Measurements from ENCODE around the gene LTBP3.

The LTBP3 gene

DNA sequence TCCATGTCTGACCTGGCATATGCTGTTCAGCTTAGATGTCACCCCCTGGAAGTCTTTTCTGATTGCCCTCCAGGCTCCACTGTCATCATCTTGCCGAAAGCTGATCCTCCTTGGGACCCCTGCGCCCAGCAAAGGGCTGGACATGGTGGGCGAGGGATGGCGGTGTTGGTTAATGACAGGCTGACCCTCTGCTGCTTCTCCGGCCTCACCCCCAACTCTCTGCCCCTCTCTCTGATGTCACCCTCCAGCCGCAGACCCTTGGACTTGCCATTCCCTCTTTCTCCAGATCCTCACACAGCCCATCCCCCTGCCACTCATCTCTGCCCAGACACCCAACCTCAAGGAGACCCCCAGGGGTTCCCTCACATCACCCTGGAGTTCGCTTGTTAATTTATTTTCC is 20.0 kb upstream of the LTBP3 start:
- Mint-ChIP-seq H3K9me3 (no peaks in the 10 kb centered on the region), H3K4me3 (peak overlapping the region; percentile 85), H3K4me1 (peaks cover 56% of the 10 kb centered on the region), H3K27ac (peak overlapping the region; percentile 69), H3K27me3 (no peaks in the 10 kb centered on the region), H3K36me3 (peaks cover 50% of the 10 kb centered on the region)
- no peak for ATAC-seq

DNA sequence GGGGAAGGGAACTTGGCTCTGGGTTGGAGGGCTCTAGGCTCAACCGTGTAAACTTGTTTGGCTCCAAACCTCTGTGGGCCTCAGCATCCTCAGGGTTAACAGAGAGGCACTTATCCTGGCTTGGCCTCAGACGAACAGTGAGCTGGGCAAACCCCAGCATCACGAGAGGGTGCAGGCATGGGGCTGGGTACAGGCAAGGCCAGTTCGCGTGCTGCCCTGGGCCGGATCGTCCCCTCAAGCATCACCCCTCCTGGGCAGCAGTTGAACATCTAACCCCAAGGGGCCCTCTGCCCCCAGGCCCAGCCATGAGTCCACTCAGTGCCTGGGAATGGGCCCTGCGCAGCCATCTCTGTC is 19.6 kb upstream of the LTBP3 start:
- H3K4me1 Mint-ChIP-seq, result peaks cover 56% of the 10 kb centered on the region
- no peak for ATAC-seq
- H3K36me3 Mint-ChIP-seq, result peaks cover 46% of the 10 kb centered on the region
- no peaks in the 10 kb centered on the region for H3K27me3 Mint-ChIP-seq
- H3K9me3 Mint-ChIP-seq, result no peaks in the 10 kb centered on the region
- peak overlapping the region; percentile 85 for H3K4me3 Mint-ChIP-seq
- peak overlapping the region; percentile 69 for H3K27ac Mint-ChIP-seq

DNA sequence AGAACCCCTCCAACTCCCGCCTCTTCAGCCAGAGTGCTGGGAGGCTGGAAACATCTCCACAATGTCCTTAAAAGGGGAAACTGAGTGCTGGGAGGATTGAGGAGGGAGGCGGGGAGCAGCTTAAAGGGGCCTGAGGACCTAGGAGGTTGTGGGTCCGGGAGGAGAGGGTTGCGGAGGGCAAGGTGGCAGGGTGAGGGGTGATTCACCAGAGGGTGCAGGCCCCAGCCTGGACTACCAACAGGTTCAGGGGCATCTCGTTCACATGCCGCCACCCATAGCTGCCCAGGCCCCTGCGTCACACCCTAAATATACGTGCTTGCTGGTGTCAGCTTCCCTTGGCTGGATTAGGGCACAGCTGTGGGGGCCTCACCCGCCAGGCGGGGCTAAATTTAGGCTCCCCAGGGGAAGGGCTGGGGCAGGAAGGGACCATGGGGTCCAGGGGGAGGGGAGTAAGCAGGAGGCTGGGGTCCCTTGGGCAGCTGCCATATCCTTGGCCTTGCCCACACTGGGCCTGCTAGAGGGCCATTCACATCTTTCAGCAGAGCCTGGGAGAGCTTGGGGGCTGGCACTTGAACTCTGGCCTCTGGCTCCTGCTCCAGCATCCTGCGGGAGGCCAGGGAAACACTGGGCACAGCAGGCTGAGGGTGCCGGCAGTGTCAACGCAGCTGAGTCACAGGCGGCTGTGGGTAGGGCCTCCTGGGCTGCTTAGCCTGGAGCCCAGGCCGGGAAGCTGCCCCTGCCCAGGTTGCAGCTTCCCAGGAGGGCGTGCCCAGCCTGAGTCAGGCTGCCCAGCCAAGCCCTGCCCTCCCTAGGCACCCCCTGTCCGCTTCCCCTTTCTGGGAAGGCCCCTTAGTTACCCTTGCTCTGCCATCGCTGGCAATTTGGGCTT is 19.0 kb upstream of the LTBP3 start:
- H3K9me3 Mint-ChIP-seq, result no peaks in the 10 kb centered on the region
- peak overlapping the region; percentile 85 for H3K4me3 Mint-ChIP-seq
- H3K27me3 Mint-ChIP-seq, result no peaks in the 10 kb centered on the region
- peak; percentile 10 for ATAC-seq
- H3K27ac Mint-ChIP-seq, result peak overlapping the region; percentile 69
- peaks cover 40% of the 10 kb centered on the region for H3K36me3 Mint-ChIP-seq
- peaks cover 54% of the 10 kb centered on the region for H3K4me1 Mint-ChIP-seq

DNA sequence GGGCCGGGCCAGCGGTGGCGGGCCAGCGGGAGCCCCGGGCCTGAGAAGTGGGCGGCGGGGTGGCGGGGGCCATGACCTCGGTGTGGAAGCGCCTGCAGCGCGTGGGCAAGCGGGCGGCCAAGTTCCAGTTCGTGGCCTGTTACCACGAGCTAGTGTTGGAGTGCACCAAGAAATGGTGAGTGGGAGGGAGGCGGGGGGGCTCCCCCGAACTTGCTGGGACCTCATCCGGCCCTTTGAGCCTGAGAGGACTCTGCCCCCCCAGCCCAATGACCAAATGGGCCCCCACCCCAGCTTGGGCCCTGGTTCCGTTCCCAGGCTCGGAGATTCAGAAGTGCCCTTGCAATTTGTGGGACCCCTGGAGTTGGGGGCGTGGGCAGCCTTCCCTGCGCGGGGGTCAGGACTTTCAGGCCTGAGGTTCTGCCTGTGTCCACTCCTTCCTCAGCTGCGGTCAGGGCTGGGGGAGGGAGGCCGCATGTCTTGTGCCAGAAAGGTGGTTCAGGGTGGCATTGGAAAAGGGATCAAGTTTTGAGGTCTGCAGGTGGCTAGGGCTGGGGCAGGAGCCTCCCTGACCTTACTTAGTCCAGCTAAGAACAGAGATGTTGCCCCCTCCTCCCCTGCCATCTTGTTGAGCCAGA is 18.2 kb upstream of the LTBP3 start:
- peak; percentile 0 for ATAC-seq
- H3K4me3 Mint-ChIP-seq, result peak overlapping the region; percentile 85
- peak overlapping the region; percentile 69 for H3K27ac Mint-ChIP-seq
- no peaks in the 10 kb centered on the region for H3K27me3 Mint-ChIP-seq
- peaks cover 32% of the 10 kb centered on the region for H3K36me3 Mint-ChIP-seq
- H3K9me3 Mint-ChIP-seq, result no peaks in the 10 kb centered on the region
- H3K4me1 Mint-ChIP-seq, result peaks cover 57% of the 10 kb centered on the region

DNA sequence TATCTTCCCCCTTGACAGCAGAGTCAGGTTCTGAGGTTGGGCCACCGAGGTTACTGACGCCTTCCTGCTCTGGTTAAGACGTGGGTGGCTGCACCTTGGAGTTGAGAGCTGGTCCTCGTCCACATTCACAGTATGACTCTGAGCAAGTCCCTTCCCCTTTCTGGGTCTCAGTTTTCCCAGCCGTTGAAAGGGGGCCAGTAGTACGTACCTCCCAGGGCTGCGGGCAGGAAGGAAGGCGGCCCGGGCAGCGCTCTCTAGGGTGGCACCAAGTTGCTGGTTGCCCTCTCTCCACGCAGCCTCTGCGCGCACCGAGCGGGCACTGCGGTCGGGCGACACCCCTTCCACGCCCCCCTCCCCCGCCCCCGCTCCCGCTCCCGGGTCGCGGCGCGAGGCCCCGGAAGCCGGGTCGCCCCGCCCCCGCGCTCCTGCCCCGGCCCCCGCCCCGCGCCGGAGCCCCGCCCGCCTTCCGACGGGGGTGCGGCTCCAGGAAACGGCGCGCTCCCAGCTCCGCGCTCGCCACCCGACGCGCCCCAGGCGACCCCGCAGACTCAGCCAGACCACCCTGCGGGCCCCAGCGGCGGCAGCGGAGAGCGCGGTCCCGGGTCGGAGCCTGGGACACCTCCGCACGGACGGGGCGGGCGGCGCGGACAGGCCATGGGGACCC is 17.5 kb upstream of the LTBP3 start, which contains the start of gene EHBP1L1:
EHBP1L1 (plus strand) TSS at position 486 of the 664 bp plus-strand sequence. CDS start 250 bp downstream, outside the sequence.
- Mint-ChIP-seq H3K4me3 (peak within 1 kb of the TSS; percentile 85), H3K36me3 (peaks cover 29% of the 10 kb centered on the region), H3K4me1 (peaks cover 64% of the 10 kb centered on the region), H3K27ac (peak within 1 kb of the TSS; percentile 69), H3K27me3 (no peaks in the 10 kb centered on the region), H3K9me3 (no peaks in the 10 kb centered on the region)
- ATAC-seq, result peak; percentile 56

DNA sequence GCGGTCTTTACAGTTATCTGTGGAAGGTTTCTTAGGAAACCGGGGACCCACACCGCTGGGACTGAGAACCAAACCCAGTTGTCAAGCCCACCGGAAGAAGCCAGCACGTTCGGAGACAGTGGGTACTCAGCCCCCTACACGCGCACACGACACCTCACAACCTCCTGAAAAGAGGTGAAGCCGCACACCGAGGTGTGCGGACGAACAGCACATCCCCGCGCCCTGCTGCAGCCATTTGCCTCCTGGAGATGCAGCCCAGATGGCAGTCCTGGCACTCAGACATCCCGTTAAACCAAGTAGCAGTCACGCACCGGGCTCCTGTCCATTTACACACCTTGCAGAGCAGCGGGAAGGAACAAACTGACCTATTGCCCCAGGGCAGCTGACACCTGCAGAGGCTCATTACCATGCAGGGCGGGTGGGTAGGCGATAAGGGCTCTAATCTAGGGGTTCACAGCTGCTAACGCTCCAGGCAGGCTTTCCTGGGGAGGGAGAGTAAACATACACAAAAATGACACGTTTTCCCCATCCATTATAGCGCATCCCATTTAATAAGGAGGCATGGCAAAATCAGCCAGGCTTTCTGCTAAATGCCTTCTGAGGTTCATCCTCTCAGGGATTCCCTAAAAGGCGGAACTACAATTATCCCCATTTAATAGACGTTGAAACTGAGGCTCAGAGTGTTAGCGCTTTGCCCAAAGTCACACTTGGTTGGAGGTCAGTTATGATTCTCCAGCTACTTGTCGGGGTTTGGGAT is 16.8 kb upstream of the LTBP3 start:
- Mint-ChIP-seq H3K36me3 (peaks cover 24% of the 10 kb centered on the region), H3K27me3 (no peaks in the 10 kb centered on the region), H3K4me3 (peak overlapping the region; percentile 82), H3K9me3 (no peaks in the 10 kb centered on the region), H3K27ac (peak overlapping the region; percentile 69), H3K4me1 (peaks cover 70% of the 10 kb centered on the region)
- ATAC-seq, result peak; percentile 0

DNA sequence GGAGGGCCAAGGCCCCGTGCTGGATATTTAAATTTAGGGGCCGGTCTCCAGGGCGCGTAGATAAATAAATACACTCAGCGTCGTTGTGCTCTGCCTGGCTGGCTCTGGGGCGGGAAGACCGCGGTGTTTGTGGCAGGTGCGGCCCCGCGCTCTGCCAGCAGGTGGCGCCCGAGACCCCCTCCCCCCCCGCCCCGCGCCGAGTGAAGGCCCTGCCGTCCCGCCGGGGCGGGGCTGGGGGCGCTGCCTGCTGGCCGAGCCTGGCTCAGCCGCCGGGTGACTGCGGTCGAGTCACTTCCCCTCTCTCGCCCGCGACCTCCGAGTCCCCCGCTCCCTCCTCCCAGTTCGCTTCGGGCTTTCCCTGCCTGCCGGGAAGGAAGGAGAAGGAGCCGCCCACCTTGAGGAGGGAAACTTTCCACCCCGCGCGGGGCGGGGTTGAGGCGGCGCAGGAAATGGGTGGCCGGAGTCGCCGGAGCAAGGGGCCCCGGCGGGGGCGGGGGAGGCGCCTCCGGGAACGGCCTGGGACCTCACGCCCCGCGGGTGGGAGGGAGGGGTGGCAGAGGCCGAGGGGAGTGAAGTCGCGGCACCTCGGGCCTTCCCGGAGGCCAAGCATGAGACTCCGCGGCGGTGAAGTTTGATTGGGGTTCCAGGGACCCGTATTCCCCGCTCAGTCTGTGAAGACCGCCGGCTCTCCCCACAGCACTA is 16.1 kb upstream of the LTBP3 start:
- Mint-ChIP-seq H3K4me3 (peak overlapping the region; percentile 90), H3K4me1 (peaks cover 72% of the 10 kb centered on the region), H3K27me3 (no peaks in the 10 kb centered on the region), H3K9me3 (no peaks in the 10 kb centered on the region), H3K27ac (peak overlapping the region; percentile 69), H3K36me3 (peaks cover 16% of the 10 kb centered on the region)
- ATAC-seq, result peak; percentile 59

DNA sequence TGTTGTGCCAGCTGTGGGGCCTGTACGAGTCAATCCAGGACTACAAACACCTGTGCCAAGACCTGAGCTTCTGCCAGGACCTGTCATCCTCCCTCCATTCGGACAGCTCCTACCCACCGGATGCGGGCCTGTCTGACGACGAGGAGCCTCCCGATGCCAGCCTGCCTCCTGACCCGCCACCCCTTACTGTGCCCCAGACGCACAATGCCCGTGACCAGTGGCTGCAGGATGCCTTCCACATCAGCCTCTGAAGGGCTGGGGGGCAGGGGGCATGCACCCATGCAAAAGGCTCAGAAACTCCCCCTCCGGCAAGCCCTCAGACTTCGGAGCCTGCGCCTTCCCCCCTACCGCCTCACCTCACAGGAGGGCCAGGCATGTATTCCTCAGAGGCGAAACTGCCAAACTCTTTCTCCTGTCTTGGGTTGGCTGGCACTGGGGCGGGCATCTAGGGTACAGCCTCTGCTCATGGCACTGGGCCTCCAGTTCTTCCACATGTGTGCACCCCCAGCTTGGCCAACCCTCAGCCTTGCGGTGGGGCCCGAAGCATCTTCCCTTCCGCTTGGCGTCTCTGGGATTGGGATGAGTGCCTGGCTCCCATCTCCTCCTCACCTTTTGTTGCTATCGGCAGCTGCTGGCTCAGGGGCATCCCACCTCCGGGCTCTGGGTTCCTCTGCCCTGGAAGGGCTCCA is 15.4 kb upstream of the LTBP3 start:
- peak overlapping the region; percentile 69 for H3K27ac Mint-ChIP-seq
- peaks cover 9% of the 10 kb centered on the region for H3K36me3 Mint-ChIP-seq
- no peaks in the 10 kb centered on the region for H3K9me3 Mint-ChIP-seq
- H3K27me3 Mint-ChIP-seq, result no peaks in the 10 kb centered on the region
- peaks cover 74% of the 10 kb centered on the region for H3K4me1 Mint-ChIP-seq
- peak overlapping the region; percentile 90 for H3K4me3 Mint-ChIP-seq
- ATAC-seq, result no peak

DNA sequence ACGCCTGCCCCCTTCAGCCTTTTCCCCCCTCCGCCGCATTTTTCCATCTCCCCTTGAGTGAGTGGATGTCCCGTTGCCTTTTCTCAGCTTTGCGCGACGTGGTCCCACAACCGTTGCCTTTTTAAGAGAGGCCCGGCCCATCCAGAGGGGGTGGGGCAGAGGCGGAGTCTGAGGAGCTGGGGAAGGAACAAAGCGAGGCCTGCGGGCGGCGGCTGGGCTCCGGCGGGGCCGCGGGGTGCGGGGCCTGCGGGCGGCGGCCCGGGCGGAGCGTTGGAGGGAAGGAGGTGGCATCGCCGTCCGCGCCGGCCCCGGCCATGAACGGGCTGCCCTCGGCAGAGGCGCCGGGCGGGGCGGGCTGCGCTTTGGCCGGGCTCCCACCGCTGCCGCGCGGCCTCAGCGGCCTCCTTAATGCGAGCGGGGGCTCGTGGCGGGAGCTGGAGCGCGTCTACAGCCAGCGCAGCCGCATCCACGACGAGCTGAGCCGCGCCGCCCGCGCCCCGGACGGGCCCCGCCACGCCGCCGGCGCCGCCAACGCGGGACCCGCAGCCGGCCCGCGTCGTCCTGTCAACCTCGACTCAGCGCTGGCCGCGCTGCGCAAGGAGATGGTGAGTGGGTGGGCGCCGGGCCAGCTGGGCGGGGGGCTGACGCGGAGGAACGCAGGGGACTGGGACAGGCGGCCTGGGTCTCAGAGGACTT is 14.3 kb upstream of the LTBP3 start, which contains the start of gene FAM89B:
FAM89B (plus strand) TSS at position 183 of the 696 bp plus-strand sequence; CDS start at position 315, 132 bp downstream.
- Mint-ChIP-seq H3K4me3 (peak within 1 kb of the TSS; percentile 92), H3K27ac (peak within 1 kb of the TSS; percentile 98), H3K4me1 (peaks cover 72% of the 10 kb centered on the region), H3K9me3 (no peaks in the 10 kb centered on the region), H3K27me3 (no peaks in the 10 kb centered on the region), H3K36me3 (peaks cover 9% of the 10 kb centered on the region)
- peak; percentile 39 for ATAC-seq

DNA sequence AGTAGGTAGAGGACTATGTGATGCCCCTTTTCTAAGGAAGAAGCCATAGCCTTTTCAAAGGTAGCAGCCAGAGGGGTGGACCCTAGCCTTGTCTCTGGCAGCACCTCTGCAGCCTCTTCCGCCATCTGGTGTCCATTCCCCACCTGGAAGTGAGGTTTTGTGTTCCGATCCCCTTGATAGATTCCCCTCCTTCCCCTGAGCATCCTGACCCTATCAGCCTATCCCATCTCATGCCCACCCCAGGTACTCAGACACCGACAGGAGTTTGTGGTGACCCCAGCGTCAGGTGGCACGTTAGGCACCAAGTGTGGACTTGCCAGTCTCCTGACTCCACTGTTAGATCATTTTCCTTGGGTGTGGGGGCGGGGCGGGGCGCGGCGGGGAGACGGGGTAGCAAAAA is 13.8 kb upstream of the LTBP3 start:
- Mint-ChIP-seq H3K4me1 (peaks cover 71% of the 10 kb centered on the region), H3K36me3 (peaks cover 9% of the 10 kb centered on the region), H3K27ac (peak overlapping the region; percentile 55), H3K9me3 (no peaks in the 10 kb centered on the region), H3K27me3 (no peaks in the 10 kb centered on the region), H3K4me3 (peak overlapping the region; percentile 92)
- no peak for ATAC-seq

DNA sequence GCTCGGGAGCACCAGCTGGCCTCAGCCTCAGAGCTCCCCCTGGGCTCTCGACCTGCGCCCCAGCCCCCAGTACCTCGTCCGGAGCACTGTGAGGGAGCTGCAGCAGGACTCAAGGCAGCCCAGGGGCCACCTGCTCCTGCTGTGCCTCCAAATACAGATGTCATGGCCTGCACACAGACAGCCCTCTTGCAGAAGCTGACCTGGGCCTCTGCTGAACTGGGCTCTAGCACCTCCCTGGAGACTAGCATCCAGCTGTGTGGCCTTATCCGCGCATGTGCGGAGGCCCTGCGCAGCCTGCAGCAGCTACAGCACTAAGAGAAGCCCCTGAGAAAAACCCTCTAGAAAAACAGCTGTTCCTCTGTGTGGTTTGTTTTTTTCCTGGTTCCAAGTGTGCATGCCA is 13.3 kb upstream of the LTBP3 start:
- H3K36me3 Mint-ChIP-seq, result peaks cover 9% of the 10 kb centered on the region
- peaks cover 71% of the 10 kb centered on the region for H3K4me1 Mint-ChIP-seq
- ATAC-seq, result no peak
- peak overlapping the region; percentile 98 for H3K27ac Mint-ChIP-seq
- no peaks in the 10 kb centered on the region for H3K27me3 Mint-ChIP-seq
- peak overlapping the region; percentile 92 for H3K4me3 Mint-ChIP-seq
- H3K9me3 Mint-ChIP-seq, result no peaks in the 10 kb centered on the region

DNA sequence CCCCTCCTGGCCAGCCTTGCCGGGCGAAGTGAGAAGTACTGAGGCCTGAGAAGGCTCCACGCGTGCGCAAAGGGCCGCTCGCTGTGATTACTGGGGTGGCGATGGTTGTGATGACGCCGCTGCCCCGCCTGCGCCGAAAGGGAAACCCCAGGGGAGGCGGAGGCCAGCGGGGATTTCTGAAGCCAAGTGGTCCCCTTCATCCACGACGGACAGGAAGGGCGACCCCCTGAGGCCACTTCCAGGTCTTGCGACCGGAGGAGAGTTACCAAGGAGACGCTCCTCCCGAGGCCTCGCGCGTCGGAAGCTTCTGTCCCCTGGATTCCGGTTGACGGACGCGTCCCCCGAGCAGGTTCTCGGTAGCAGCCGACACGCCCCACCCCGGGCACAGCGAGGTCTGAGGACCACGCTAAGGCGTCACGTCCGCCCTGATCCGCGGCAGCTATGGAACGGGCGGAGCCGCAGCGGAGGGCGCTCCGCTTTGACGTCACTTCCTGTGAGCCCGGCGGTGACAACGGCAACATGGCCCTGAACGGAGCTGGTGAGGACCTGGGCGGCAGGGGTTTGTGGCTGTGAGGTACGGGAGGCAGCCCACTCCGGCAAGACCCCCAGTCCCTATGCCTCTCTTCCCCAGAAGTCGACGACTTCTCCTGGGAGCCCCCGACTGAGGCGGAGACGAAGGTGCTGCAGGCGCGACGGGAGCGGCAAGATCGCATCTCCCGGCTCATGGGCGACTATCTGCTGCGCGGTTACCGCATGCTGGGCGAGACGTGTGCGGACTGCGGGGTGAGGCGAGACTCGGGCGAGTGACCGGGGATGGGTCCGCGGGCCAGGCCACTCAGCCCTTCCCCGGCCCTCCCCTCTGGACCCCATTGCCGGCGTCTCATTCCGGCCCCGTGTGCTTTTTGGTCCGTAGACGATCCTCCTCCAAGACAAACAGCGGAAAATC is 12.1 kb upstream of the LTBP3 start, which contains the start of gene ZNRD2:
ZNRD2 (plus strand) TSS at position 505 of the 946 bp plus-strand sequence; CDS start at position 520, 15 bp downstream.
- ATAC-seq, result peak; percentile 89
- Mint-ChIP-seq H3K27ac (peak within 1 kb of the TSS; percentile 98), H3K4me3 (peak within 1 kb of the TSS; percentile 92), H3K4me1 (peaks cover 80% of the 10 kb centered on the region), H3K36me3 (peaks cover 9% of the 10 kb centered on the region), H3K27me3 (no peaks in the 10 kb centered on the region), H3K9me3 (no peaks in the 10 kb centered on the region)
